ENCODE results near the gene ANKRD30BL.
"Not testable (repeated sequence)": the region's sequence is repeated elsewhere in the genome, so short reads cannot be mapped to it uniquely, and the experiment has no call there.

The ANKRD30BL gene

GRCh38 chr2:132161161-132162124 is at the start of gene ANKRD30BL:
ANKRD30BL (minus strand) TSS chr2:132161952; CDS start chr2:132161705, 247 bp downstream.
- DNase-seq (ENCODE audit: low read depth in 1 of 2, low spot score in 1 of 2): not testable (repeated sequence)

GRCh38 chr2:132202866-132203265 is 41.1 kb upstream of the ANKRD30BL start:
- DNase-seq (ENCODE audit: low read depth in 1 of 2, low spot score in 1 of 2): not testable (repeated sequence)

GRCh38 chr2:132192854-132193253 is 31.1 kb upstream of the ANKRD30BL start:
- not testable (repeated sequence) for DNase-seq (ENCODE audit: low read depth in 1 of 2, low spot score in 1 of 2)

GRCh38 chr2:132167100-132167499 is 5.3 kb upstream of the ANKRD30BL start:
- DNase-seq (ENCODE audit: low read depth in 1 of 2, low spot score in 1 of 2): not testable (repeated sequence)

- DNase-seq (ENCODE audit: low read depth in 1 of 2, low spot score in 1 of 2): not testable (repeated sequence)
Measured at GRCh38 chr2:132162125-132162660, 441 bp upstream of the ANKRD30BL start.

GRCh38 chr2:132146774-132147173 is 15.0 kb downstream of the ANKRD30BL start:
- DNase-seq (ENCODE audit: low read depth in 1 of 2, low spot score in 1 of 2): not testable (repeated sequence)
